ENCODE data around the gene DNAJC16. TPM values are rescaled to one million over a fixed set of nuclear protein-coding genes. Genes with fewer than 3 reads are reported as not detected.
A peak's percentile ranks its signal among the peaks of the same experiment; 100 is the strongest.
"Not testable (repeated sequence)": the region's sequence is repeated elsewhere in the genome, so short reads cannot be mapped to it uniquely, and the experiment has no call there.

The DNAJC16 gene
- total RNA-seq, 1 experiment from 2014 or later: 20.7 TPM

GRCh38 chr1:15604400-15604799, 77.8 kb downstream of the DNAJC16 start:
- not testable (repeated sequence) for H3K36me3 Mint-ChIP-seq (ENCODE audit: insufficient read depth in 1 of 3, low read depth in 3 of 3); H3K23ac ChIP-seq (ENCODE audit: insufficient read length, low read depth, low read length); H4K91ac ChIP-seq (ENCODE audit: insufficient read length, low read depth, low read length); H3K4ac ChIP-seq (ENCODE audit: low read depth, low read length); H3K14ac ChIP-seq (ENCODE audit: insufficient read depth, low read length); DNase-seq; H3K18ac ChIP-seq (ENCODE audit: insufficient read length, low read depth, low read length); H2BK15ac ChIP-seq (ENCODE audit: low read depth, low read length); H2BK5ac ChIP-seq (ENCODE audit: insufficient read length, low read length); H3K23me2 ChIP-seq (ENCODE audit: insufficient read length, low read depth, low read length, poor library complexity, severe bottlenecking); H3K9me3 Mint-ChIP-seq; H4K20me1 ChIP-seq (ENCODE audit: control insufficient read depth, insufficient read depth, insufficient read length); H3K27me3 ChIP-seq (ENCODE audit: insufficient read depth, low read length); H2BK12ac ChIP-seq (ENCODE audit: insufficient read length, low read depth, low read length); H3K79me1 ChIP-seq (ENCODE audit: insufficient read depth, low read depth, low read length, poor library complexity, severe bottlenecking); H3K79me2 ChIP-seq (ENCODE audit: insufficient read depth, low read length); H2BK20ac ChIP-seq (ENCODE audit: low read depth, low read length, poor library complexity, severe bottlenecking); H3K27ac ChIP-seq (ENCODE audit: insufficient read length, low read depth, low read length); H3K9me3 ChIP-seq (ENCODE audit: control insufficient read depth, low read depth, low read length); H3K4me2 ChIP-seq (ENCODE audit: insufficient read depth, insufficient read length, low read length); H2AFZ ChIP-seq (ENCODE audit: low read length); H2AK5ac ChIP-seq (ENCODE audit: insufficient read length, low read length); H3K4me1 ChIP-seq (ENCODE audit: insufficient read depth, low read length); H2BK120ac ChIP-seq (ENCODE audit: low read depth, low read length, poor library complexity, severe bottlenecking); H3K9ac ChIP-seq (ENCODE audit: extremely low read depth, insufficient read length, low read length); H4K8ac ChIP-seq (replicated peaks; ENCODE audit: insufficient read length, low read depth, low read length); H3K4me1 Mint-ChIP-seq; H3T11ph ChIP-seq (ENCODE audit: low read length); H3K56ac ChIP-seq (ENCODE audit: insufficient read length, low read depth, low read length); H4K5ac ChIP-seq (ENCODE audit: insufficient read length, low read depth, low read length)
- H3K4me3 Mint-ChIP-seq: peak overlapping the region in 1 of 2 experiments; percentile 79; a peak in 1 of 5 replicates
- no CpG with 5 or more reads among the region's 21 CpGs for WGBS (ENCODE audit: extremely low coverage, insufficient read length, low lambda C conversion rate)
- H3K27ac Mint-ChIP-seq: 0 out of 7 replicates have a peak overlapping the region, but pooled peaks of 1 of the 3 experiments have one; percentile 59
- H3K27me3 Mint-ChIP-seq (ENCODE audit: low read depth): peaks cover 33% of the 10 kb centered on the region

Measured in H9 (cell line).